Trophoblast cell (in vitro differentiated cells and primary cell): ENCODE data around the gene SERINC5.

Experiments used
- DNase-seq, 2 donors: peaks; one replicate each; pipeline ENCODE4 v3.0.0-alpha.2; 2016
- H2AFZ ChIP-seq: 2 replicates; pipeline ENCODE4 v1.6.1; 2013; ENCODE audit warnings: low read length, moderate library complexity, mild to moderate bottlenecking; ENCODE audit not compliant: insufficient read depth, poor library complexity
- H2AK5ac ChIP-seq: 2 replicates; pipeline ENCODE4 v1.6.1; 2013; ENCODE audit warnings: mild to moderate bottlenecking, low read length
- H2BK120ac ChIP-seq: 2 replicates; pipeline ENCODE4 v1.6.1; 2013; ENCODE audit warnings: low read length, mild to moderate bottlenecking, moderate library complexity; ENCODE audit not compliant: insufficient read depth, poor library complexity
- H2BK12ac ChIP-seq: 2 replicates; pipeline ENCODE4 v1.6.1; 2013; ENCODE audit warnings: mild to moderate bottlenecking, low read length, moderate library complexity
- H2BK5ac ChIP-seq: 2 replicates; pipeline ENCODE4 v1.6.1; 2013; ENCODE audit warnings: low read length, low read depth, moderate library complexity, mild to moderate bottlenecking; ENCODE audit not compliant: poor library complexity
- H3K14ac ChIP-seq: 2 replicates; pipeline ENCODE4 v1.6.1; 2013; ENCODE audit warnings: mild to moderate bottlenecking, low read length
- H3K18ac ChIP-seq: 2 replicates; pipeline ENCODE4 v1.6.1; 2013; ENCODE audit warnings: mild to moderate bottlenecking, low read length
- H3K23ac ChIP-seq: 2 replicates; pipeline ENCODE4 v1.6.1; 2013; ENCODE audit warnings: low read length
- H3K27ac ChIP-seq: 2 replicates; pipeline ENCODE4 v1.5.1; 2013; ENCODE audit warnings: low read depth, mild to moderate bottlenecking, inconsistent platforms, low read length, moderate library complexity
- H3K27me3 ChIP-seq: 2 replicates; pipeline ENCODE4 v1.6.1; 2013; ENCODE audit warnings: inconsistent platforms, mild to moderate bottlenecking, low read length, moderate library complexity; ENCODE audit not compliant: insufficient read depth
- H3K36me3 ChIP-seq, 2 experiments: 1 replicate in 1 of 2; 2 replicates in 1 of 2; pipeline ENCODE4 v1.6.1; 2013; ENCODE audit warnings: low read length in 2 of 2, mild to moderate bottlenecking in 2 of 2, moderate library complexity in 1 of 2; ENCODE audit not compliant: insufficient read depth in 2 of 2, control insufficient read depth in 1 of 2
- H3K4ac ChIP-seq: 2 replicates; pipeline ENCODE4 v1.6.1; 2013; ENCODE audit warnings: low read depth, mild to moderate bottlenecking, low read length, moderate library complexity
- H3K4me1 ChIP-seq, 2 experiments: 1 replicate in 1 of 2; 2 replicates in 1 of 2; pipeline ENCODE4 v1.6.1; 2013; ENCODE audit warnings: low read length in 2 of 2, mild to moderate bottlenecking in 2 of 2, moderate library complexity in 1 of 2; ENCODE audit not compliant: insufficient read depth in 2 of 2, control insufficient read depth in 1 of 2
- H3K4me2 ChIP-seq: 2 replicates; pipeline ENCODE4 v1.6.1; 2013; ENCODE audit warnings: inconsistent platforms, mild to moderate bottlenecking, low read length, moderate library complexity
- H3K4me3 ChIP-seq: 2 replicates; pipeline ENCODE4 v1.5.1; 2013; ENCODE audit warnings: mild to moderate bottlenecking, low read depth, low read length, inconsistent platforms
- H3K79me1 ChIP-seq: one replicate; pipeline ENCODE4 v1.6.1; 2013; ENCODE audit warnings: low read length
- H3K79me2 ChIP-seq: 2 replicates; pipeline ENCODE4 v1.6.1; 2013; ENCODE audit warnings: low read length, mild to moderate bottlenecking; ENCODE audit not compliant: control insufficient read depth, insufficient read depth, poor library complexity
- H3K9ac ChIP-seq: 2 replicates; pipeline ENCODE4 v1.6.1; 2013; ENCODE audit warnings: mild to moderate bottlenecking, low read length
- H3K9me3 ChIP-seq: 2 replicates; pipeline ENCODE4 v1.6.1; 2013; ENCODE audit warnings: low read depth, mild to moderate bottlenecking, control low read depth, inconsistent platforms, low read length; ENCODE audit not compliant: insufficient read depth
- H4K12ac ChIP-seq: 2 replicates; pipeline ENCODE4 v1.6.1; 2013; ENCODE audit warnings: low read depth, mild to moderate bottlenecking, low read length, moderate library complexity
- H4K8ac ChIP-seq: 2 replicates; pipeline ENCODE4 v1.6.1; 2013; ENCODE audit warnings: low read depth, mild to moderate bottlenecking, low read length, moderate library complexity
- H4K91ac ChIP-seq: one replicate; pipeline ENCODE4 v1.6.1; 2013; ENCODE audit warnings: low read depth, mild to moderate bottlenecking, low read length, moderate library complexity
- WGBS: extraction: QIAGEN DNeasy Blood & Tissue Kit; methylation state at CpG from one replicate; pipeline ENCODE4 v1.1.7; 2013; ENCODE audit warnings: missing lambda C conversion rate; ENCODE audit not compliant: insufficient read length, insufficient coverage; ENCODE audit errors: extremely low coverage; 5-methylcytosine and 5-hydroxymethylcytosine counted together

Gene SERINC5

DNA sequence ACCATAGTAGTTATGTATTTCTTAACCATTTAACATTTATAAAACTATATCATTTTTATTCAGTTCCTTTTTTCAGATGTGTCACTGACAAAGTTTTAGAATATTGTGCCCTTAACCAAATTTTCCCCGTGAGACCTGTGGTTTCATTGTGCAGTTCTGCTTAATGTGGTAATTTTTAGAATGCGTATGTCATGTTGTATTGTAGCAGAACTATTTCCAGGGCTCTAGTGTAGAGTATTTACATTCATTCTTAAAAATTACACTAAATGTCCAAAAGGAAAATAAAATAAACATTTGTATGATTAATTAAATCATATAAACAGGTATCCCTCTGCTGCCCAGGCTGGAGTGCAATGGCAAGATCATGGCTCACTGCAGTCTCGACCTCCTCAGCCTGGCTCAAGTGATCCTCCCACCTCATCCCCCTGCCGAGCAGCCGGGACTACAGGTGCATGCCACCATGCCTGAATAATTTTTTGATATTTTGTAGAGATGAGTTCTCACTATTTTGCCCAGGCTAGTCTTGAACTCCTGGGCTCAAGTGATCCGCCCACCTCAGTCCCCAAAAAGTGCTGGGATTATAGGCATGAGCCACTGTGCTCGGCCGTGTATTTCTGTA is 15.4 kb downstream of the SERINC5 start:
- H3K27ac ChIP-seq = no peak overlapping the region
- H3K4me1 ChIP-seq = peaks cover 0 to 2% of the 10 kb centered on the region in 2 experiments
- no peak overlapping the region for H3K23ac ChIP-seq
- DNase-seq = no peak
- H2AFZ ChIP-seq = no peak overlapping the region
- no peak overlapping the region for H2BK5ac ChIP-seq
- H3K27me3 ChIP-seq = no peaks in the 10 kb centered on the region
- no peak overlapping the region for H3K4me3 ChIP-seq
- H3K79me2 ChIP-seq = peaks cover 12% of the 10 kb centered on the region
- no peak overlapping the region for H2BK120ac ChIP-seq
- WGBS = no CpG with 5 or more reads among the region's 8 CpGs
- no peak overlapping the region for H4K91ac ChIP-seq
- no peak overlapping the region for H3K4ac ChIP-seq
- no peak overlapping the region for H3K9ac ChIP-seq
- H3K36me3 ChIP-seq = peaks cover 19 to 22% of the 10 kb centered on the region in 2 experiments
- H4K8ac ChIP-seq = no peak overlapping the region
- H3K18ac ChIP-seq = no peak overlapping the region
- peaks cover 3% of the 10 kb centered on the region for H3K9me3 ChIP-seq
- no peak overlapping the region for H2AK5ac ChIP-seq
- no peak overlapping the region for H4K12ac ChIP-seq
- H2BK12ac ChIP-seq = no peak overlapping the region
- H3K79me1 ChIP-seq = no peaks in the 10 kb centered on the region
- no peak overlapping the region for H3K14ac ChIP-seq
- H3K4me2 ChIP-seq = no peak overlapping the region

DNA sequence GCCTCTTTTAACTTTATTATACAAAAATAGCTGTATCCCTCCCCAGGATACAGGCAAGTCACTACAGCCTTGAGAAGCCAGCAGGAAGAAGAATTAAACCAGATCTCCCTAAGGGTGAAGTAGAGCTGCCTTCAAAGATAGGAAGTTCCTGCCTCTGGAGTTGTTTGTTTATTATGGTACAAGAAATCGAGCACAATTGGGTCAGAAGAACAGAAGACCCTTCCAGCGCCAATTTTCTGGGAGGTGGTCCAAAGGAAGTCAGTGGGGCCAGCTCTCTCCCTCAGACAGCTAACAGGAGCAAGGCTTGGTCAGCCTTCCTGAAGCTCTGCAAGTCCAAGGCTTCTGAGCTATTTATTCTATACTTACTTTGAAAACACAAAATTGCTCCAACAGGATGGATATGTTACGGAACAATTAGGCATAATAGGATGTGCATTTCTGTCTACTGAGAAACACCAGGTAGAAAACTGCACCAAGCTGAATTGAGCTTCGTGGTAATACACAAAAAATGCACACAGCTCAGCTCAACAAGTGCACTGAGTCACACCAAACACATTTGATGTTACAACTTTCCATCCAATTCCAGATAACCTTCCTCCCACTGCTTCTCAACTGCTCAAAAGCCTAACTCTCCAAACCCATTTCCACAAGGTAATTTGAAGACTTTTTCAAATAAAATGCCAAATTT is 16.0 kb downstream of the SERINC5 start:
- Histone ChIP-seq H3K14ac (no peak overlapping the region), H2AK5ac (no peak overlapping the region), H3K4me2 (no peak overlapping the region), H3K36me3 (peaks cover 16 to 19% of the 10 kb centered on the region in 2 experiments), H4K8ac (no peak overlapping the region), H2BK12ac (no peak overlapping the region), H2BK5ac (no peak overlapping the region), H4K12ac (no peak overlapping the region), H2AFZ (no peak overlapping the region), H3K4me1 (peaks cover 0 to 2% of the 10 kb centered on the region in 2 experiments), H3K4ac (peak overlapping the region; percentile 70), H2BK120ac (no peak overlapping the region), H3K4me3 (no peak overlapping the region), H3K18ac (no peak overlapping the region), H3K79me1 (no peaks in the 10 kb centered on the region), H3K9me3 (peaks cover 3% of the 10 kb centered on the region), H3K27ac (no peak overlapping the region), H4K91ac (no peak overlapping the region), H3K79me2 (peaks cover 8% of the 10 kb centered on the region), H3K9ac (no peak overlapping the region), H3K27me3 (no peaks in the 10 kb centered on the region), H3K23ac (no peak overlapping the region)
- no peak for DNase-seq
- no CpG with 5 or more reads among the region's 4 CpGs for WGBS

DNA sequence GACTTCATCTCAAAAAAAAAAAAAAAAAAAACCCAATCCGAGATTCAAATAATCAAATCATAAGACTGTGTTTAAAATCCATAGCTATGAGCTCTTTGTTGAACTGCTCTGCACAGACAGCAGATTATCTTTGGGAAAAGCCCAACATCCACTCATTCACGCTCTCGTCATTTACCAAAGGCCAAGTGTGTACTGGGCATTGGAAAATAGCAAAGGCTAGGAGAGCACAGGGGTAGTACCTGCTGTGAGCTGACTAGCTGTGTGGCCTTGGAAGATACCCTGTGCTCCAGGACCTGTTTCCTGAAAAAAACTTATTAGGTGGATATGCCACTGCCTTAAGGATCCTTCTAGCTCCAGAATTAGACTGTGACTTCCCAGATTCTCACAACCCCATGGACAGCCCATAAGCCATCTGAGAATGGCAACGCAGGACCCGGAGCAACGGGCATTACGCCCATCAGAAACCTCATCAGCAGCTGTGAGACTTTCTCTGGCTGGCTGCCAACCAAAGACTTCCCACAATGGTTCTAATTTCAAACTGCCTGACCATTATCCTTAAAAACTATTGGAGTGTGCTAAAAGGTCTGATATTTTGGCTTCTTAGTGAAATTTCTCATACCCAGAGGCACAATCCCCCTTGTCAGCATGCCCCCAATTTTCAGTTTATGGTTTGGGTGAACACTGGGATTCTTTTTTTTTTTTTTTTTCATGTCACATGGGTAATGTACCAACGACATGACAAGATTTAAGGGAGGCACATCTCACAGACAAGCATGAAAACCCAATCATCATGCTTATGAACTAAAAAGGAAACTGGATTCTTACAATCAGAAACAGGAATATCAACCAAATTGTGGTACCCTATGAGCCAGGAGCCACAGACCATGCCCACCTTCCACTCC is 16.8 kb downstream of the SERINC5 start:
- Histone ChIP-seq H3K4ac (no peak overlapping the region), H3K14ac (no peak overlapping the region), H2AFZ (no peak overlapping the region), H2BK12ac (no peak overlapping the region), H4K12ac (no peak overlapping the region), H3K79me1 (no peaks in the 10 kb centered on the region), H3K4me2 (no peak overlapping the region), H3K27me3 (no peaks in the 10 kb centered on the region), H2BK120ac (no peak overlapping the region), H3K18ac (no peak overlapping the region), H3K9me3 (peaks cover 3% of the 10 kb centered on the region), H3K36me3 (peaks cover 15 to 17% of the 10 kb centered on the region in 2 experiments), H2AK5ac (no peak overlapping the region), H3K4me1 (peaks cover 0 to 2% of the 10 kb centered on the region in 2 experiments), H3K79me2 (peaks cover 7% of the 10 kb centered on the region), H3K9ac (no peak overlapping the region), H3K4me3 (no peak overlapping the region), H2BK5ac (no peak overlapping the region), H3K27ac (no peak overlapping the region), H4K8ac (no peak overlapping the region), H4K91ac (no peak overlapping the region), H3K23ac (no peak overlapping the region)
- no CpG with 5 or more reads among the region's 8 CpGs for WGBS
- DNase-seq = no peak

DNA sequence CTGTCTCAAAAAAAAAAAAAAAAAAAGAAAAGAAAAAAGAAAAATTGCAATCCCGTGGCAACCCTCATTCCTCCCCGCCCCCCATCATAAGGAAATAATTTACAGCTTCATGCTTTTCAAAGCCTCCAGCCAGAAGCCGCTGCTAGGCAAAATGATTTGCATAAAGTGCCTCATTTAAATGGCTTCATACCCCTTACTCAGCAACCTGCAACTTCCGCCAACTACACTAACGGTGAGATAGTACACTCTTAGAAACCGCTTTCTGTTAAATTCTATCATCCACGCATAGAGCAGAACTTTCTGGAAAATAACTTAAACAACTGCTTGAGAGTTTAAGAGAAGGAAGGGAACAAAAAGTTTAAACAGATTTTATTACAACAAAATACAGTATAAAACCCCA is 17.8 kb downstream of the SERINC5 start:
- WGBS = no CpG with 5 or more reads among the region's 7 CpGs
- Histone ChIP-seq H3K36me3 (peaks cover 15 to 17% of the 10 kb centered on the region in 2 experiments), H3K14ac (no peak overlapping the region), H3K27me3 (no peaks in the 10 kb centered on the region), H2BK12ac (no peak overlapping the region), H3K27ac (no peak overlapping the region), H2AFZ (no peak overlapping the region), H3K4me2 (no peak overlapping the region), H2BK5ac (no peak overlapping the region), H3K79me1 (no peaks in the 10 kb centered on the region), H3K79me2 (peaks cover 7% of the 10 kb centered on the region), H4K8ac (no peak overlapping the region), H3K4me3 (no peak overlapping the region), H3K4ac (no peak overlapping the region), H4K91ac (no peak overlapping the region), H2AK5ac (no peak overlapping the region), H3K18ac (no peak overlapping the region), H4K12ac (no peak overlapping the region), H3K9ac (no peak overlapping the region), H3K4me1 (peaks cover 0 to 2% of the 10 kb centered on the region in 2 experiments), H2BK120ac (no peak overlapping the region), H3K23ac (no peak overlapping the region), H3K9me3 (peaks cover 3% of the 10 kb centered on the region)
- no peak for DNase-seq
